ENCODE results near the gene IL7R. TPM values are rescaled to one million over a fixed set of nuclear protein-coding genes. Genes with fewer than 3 reads are reported as not detected.

The IL7R gene
- total and polyA plus RNA-seq, 7 donors, result 0.21 to 1.9 (median 1.0) TPM

GRCh38 chr5:35876922-35877321, 20.2 kb downstream of the IL7R start:
- 44 to 53% (median 45%) methylated on average over 3 of the region's 3 CpGs for WGBS, 3 donors
- intact Hi-C loops (cut with DNase I), result no loop called here

GRCh38 chr5:35877655-35878054, 21.0 kb downstream of the IL7R start:
- H3K27ac ChIP-seq, result no peak overlapping the region
- H3K4me1 ChIP-seq, result no peaks in the 10 kb centered on the region
- intact Hi-C loops (cut with DNase I), result no loop called here
- TF ChIP-seq CTCF (IDR thresholded peaks at IDR 0.05), result no peak
- H3K9me3 ChIP-seq, result no peaks in the 10 kb centered on the region
- no peaks in the 10 kb centered on the region for H3K36me3 ChIP-seq (ENCODE audit: insufficient read depth in 1 of 2, low read depth in 1 of 2)
- ATAC-seq (no peak), DNase-seq (no peak)
- WGBS, 3 donors, result 64 to 96% (median 90%) methylated on average over 2 of the region's 2 CpGs
- no peak overlapping the region for H3K4me3 ChIP-seq
- H3K27me3 ChIP-seq (ENCODE audit: insufficient read depth in 3 of 3, low read length in 2 of 3), result no peaks in the 10 kb centered on the region

More at GRCh38 chr5:35876922-35877321, 20.2 kb downstream of the IL7R start:
- Histone ChIP-seq H3K4me1 (no peaks in the 10 kb centered on the region), H3K4me3 (no peak overlapping the region), H3K27ac (no peak overlapping the region), H3K36me3 (ENCODE audit: insufficient read depth in 1 of 2, low read depth in 1 of 2) (no peaks in the 10 kb centered on the region), H3K9me3 (no peaks in the 10 kb centered on the region), H3K27me3 (ENCODE audit: insufficient read depth in 3 of 3, low read length in 2 of 3) (no peaks in the 10 kb centered on the region)
- ATAC-seq (no peak), DNase-seq (no peak)
- no peak for TF ChIP-seq CTCF (IDR thresholded peaks at IDR 0.05)

GRCh38 chr5:35878079-35878478, 21.4 kb downstream of the IL7R start:
- no peak overlapping the region for H3K27ac ChIP-seq
- no peak for ATAC-seq
- H3K9me3 ChIP-seq, result no peaks in the 10 kb centered on the region
- H3K4me1 ChIP-seq, result no peaks in the 10 kb centered on the region
- no peaks in the 10 kb centered on the region for H3K27me3 ChIP-seq (ENCODE audit: insufficient read depth in 3 of 3, low read length in 2 of 3)
- no peak for TF ChIP-seq CTCF (IDR thresholded peaks at IDR 0.05)
- H3K36me3 ChIP-seq (ENCODE audit: insufficient read depth in 1 of 2, low read depth in 1 of 2), result no peaks in the 10 kb centered on the region
- no peak for DNase-seq
- H3K4me3 ChIP-seq, result no peak overlapping the region
- intact Hi-C loops (cut with DNase I), result no loop called here

GRCh38 chr5:35879096-35879495, 22.4 kb downstream of the IL7R start:
- H3K9me3 ChIP-seq, result no peaks in the 10 kb centered on the region
- DNase-seq (no peak), ATAC-seq (no peak)
- H3K4me3 ChIP-seq, result no peak overlapping the region
- intact Hi-C loops (cut with DNase I), result no loop called here
- no peaks in the 10 kb centered on the region for H3K4me1 ChIP-seq
- no peaks in the 10 kb centered on the region for H3K27me3 ChIP-seq (ENCODE audit: insufficient read depth in 3 of 3, low read length in 2 of 3)
- no peak for TF ChIP-seq CTCF (IDR thresholded peaks at IDR 0.05)
- WGBS, 3 donors, result 72 to 77% (median 74%) methylated on average over 2 of the region's 2 CpGs
- H3K36me3 ChIP-seq (ENCODE audit: insufficient read depth in 1 of 2, low read depth in 1 of 2), result no peaks in the 10 kb centered on the region
- H3K27ac ChIP-seq, result no peak overlapping the region

- H3K9me3 ChIP-seq, result no peaks in the 10 kb centered on the region
- ATAC-seq (no peak), DNase-seq (no peak)
- H3K4me1 ChIP-seq, result no peaks in the 10 kb centered on the region
- H3K4me3 ChIP-seq, result no peak overlapping the region
- H3K27ac ChIP-seq, result no peak overlapping the region
- H3K27me3 ChIP-seq (ENCODE audit: insufficient read depth in 3 of 3, low read length in 2 of 3), result no peaks in the 10 kb centered on the region
- TF ChIP-seq CTCF (IDR thresholded peaks at IDR 0.05), result no peak
- no peaks in the 10 kb centered on the region for H3K36me3 ChIP-seq (ENCODE audit: insufficient read depth in 1 of 2, low read depth in 1 of 2)
- intact Hi-C loops (cut with DNase I), result no loop called here
These were observed 23.0 kb downstream of the IL7R start for GRCh38 chr5:35879649-35880048.
